Stomach (tissue), 4 donors: ENCODE results near the gene NPAS1.

Experiments
- EP300 ChIP-seq: sonication (generic); formaldehyde crosslinking; IDR thresholded peaks from one replicate; pipeline ENCODE4 v1.6.1; 2017; ENCODE audit warnings: antibody characterized with exemption
- POLR2A ChIP-seq, 4 donors: fragments of 450-650 bp; IDR thresholded peaks; one replicate each; pipeline ENCODE4 v1.6.1; 2016; ENCODE audit warnings: antibody characterized with exemption in 4 of 4, control low read depth in 2 of 4, mild to moderate bottlenecking in 1 of 4, moderate library complexity in 1 of 4

DNA sequence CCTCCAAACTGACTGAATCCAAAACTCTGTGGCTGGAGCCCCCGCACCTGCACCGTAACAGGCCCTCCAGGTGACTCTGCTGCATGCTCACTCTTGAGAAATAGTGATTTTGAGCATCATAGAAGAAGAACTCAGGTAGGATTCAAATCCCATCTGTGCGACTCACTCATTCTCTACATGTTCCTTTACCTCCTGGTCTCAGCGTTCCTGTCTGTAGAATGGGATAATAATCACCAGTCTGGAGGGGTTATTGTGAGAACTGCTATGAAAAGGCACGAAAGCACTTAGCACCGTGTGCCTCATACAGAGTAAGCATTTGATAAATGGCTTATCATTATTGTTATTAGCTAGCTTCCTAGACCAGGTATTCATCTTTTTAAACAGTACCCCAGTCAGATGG lies 36.5 kb upstream of the NPAS1 start:
- TF ChIP-seq EP300 (no peak), POLR2A (IDR thresholded peaks at IDR 0.05) (no peak)
